ENCODE data around the gene CDH4. TPM values are rescaled to one million over a fixed set of nuclear protein-coding genes. Genes with fewer than 3 reads are reported as not detected.

Gene CDH4
- total and polyA plus RNA-seq, 2 donors (not counting 3 experiments of a cell fraction or from before 2014, with no cell fraction given), result 0.17 to 0.51 TPM

GRCh38 chr20:61819574-61819846 lies 567.4 kb downstream of the CDH4 start:
- ChIA-PET CTCF (no interaction called here), POLR2A (no interaction called here)
- H3K27ac ChIP-seq (ENCODE audit: insufficient read depth, low read depth, low read length), result no peak overlapping the region
- no peaks in the 10 kb centered on the region for H4K20me1 ChIP-seq (replicated peaks; ENCODE audit: control insufficient read depth, extremely low read depth, insufficient read depth, low read length)
- H3K36me3 ChIP-seq (ENCODE audit: control insufficient read depth in 2 of 2, extremely low read depth in 1 of 2, insufficient read depth in 2 of 2, low read length in 2 of 2), result no peaks in the 10 kb centered on the region
- no peaks in the 10 kb centered on the region for H3K27me3 ChIP-seq (ENCODE audit: control insufficient read depth in 2 of 2, insufficient read depth in 2 of 2, low read length in 2 of 2)
- H3K4me1 ChIP-seq (ENCODE audit: control insufficient read depth, extremely low read depth, insufficient read depth, low read length), result no peaks in the 10 kb centered on the region
- H3K4me2 ChIP-seq (ENCODE audit: insufficient read depth, low read length), result no peak overlapping the region
- no peak overlapping the region for H3K4me3 ChIP-seq (replicated peaks in 1 of 3; ENCODE audit: insufficient read depth in 1 of 3, low read depth in 1 of 3, low read length in 3 of 3)
- H3K9me3 ChIP-seq (replicated peaks; ENCODE audit: control insufficient read depth, insufficient read depth, low read length), result peaks cover 1% of the 10 kb centered on the region
- dilution Hi-C loops (cut with MboI; ENCODE audit: extremely low pct_ligation_motif_present, low sequenced_read_pairs), result no loop called here
- H2AFZ ChIP-seq (ENCODE audit: low read depth, low read length), result no peak overlapping the region
- no TSS peak for BruUV-seq (replicated peaks)
- intact Hi-C loops (cut with micrococcal nuclease), result no loop called here
- H3K79me2 ChIP-seq (ENCODE audit: control insufficient read depth, insufficient read depth, low read length), result no peaks in the 10 kb centered on the region
- no peaks in the 10 kb centered on the region for H3K9me1 ChIP-seq (replicated peaks; ENCODE audit: control insufficient read depth, extremely low read depth, insufficient read depth, low read length)
- H3K9ac ChIP-seq (replicated peaks; ENCODE audit: extremely low read depth, insufficient read depth, low read length), result no peak overlapping the region
- TF ChIP-seq POLR2A (IDR thresholded peaks at IDR 0.05; ENCODE audit: low read depth, low read length) (no peak), MAX (IDR thresholded peaks at IDR 0.05; ENCODE audit: insufficient read depth, insufficient read length) (no peak), POLR2AphosphoS5 (IDR thresholded peaks at IDR 0.05; ENCODE audit: insufficient read depth, low read depth, low read length) (no peak), FOS (IDR thresholded peaks at IDR 0.05; ENCODE audit: borderline replicate concordance, insufficient read depth, low read length) (no peak), CTCF (IDR thresholded peaks at IDR 0.05; ENCODE audit: extremely low read depth in 1 of 2, insufficient read depth in 1 of 2, low read depth in 1 of 2, low read length in 2 of 2) (no peak), EZH2 (IDR thresholded peaks at IDR 0.05; ENCODE audit: borderline replicate concordance, low read depth, low read length, severe bottlenecking) (no peak), GATA2 (IDR thresholded peaks at IDR 0.05; ENCODE audit: insufficient read depth, insufficient read length, low read depth, low read length) (no peak), JUN (IDR thresholded peaks at IDR 0.05; ENCODE audit: borderline replicate concordance, insufficient read depth, insufficient read length, low read depth) (no peak), MYC (IDR thresholded peaks at IDR 0.05; ENCODE audit: low read depth, low read length) (no peak)
- DNase-seq (ENCODE audit: low read depth, low spot score), result no peak
- no peak for FAIRE-seq

Data from endothelial cell of umbilical vein (primary cell).